Small intestine (tissue), 7 donors: ENCODE data around the gene ETFA. TPM values are rescaled to one million over a fixed set of nuclear protein-coding genes. Genes with fewer than 3 reads are reported as not detected.

ENCODE experiments used
- DNase-seq, 2 donors: peaks; one replicate each; pipeline versions ENCODE4 v3.0.0 to v3.0.0-alpha.2; 2013
- FAIRE-seq: peaks from 2 replicates; lab custom pipeline; 2012; peaks lifted over from hg19 to GRCh38; lab: Jason Lieb, UNC
- H3K27ac ChIP-seq, 3 donors: one replicate each; pipeline ENCODE4 v1.5.1; 2013; ENCODE audit warnings: low read length in 2 of 3, mild to moderate bottlenecking in 2 of 3, control low read depth in 1 of 3, inconsistent platforms in 1 of 3, low read depth in 1 of 3, moderate library complexity in 1 of 3
- H3K27me3 ChIP-seq, 3 donors: one replicate each; pipeline ENCODE4 v1.6.1; 2013; ENCODE audit warnings: low read length in 3 of 3, inconsistent platforms in 1 of 3; ENCODE audit not compliant: control insufficient read depth in 3 of 3, insufficient read depth in 3 of 3
- H3K36me3 ChIP-seq, 3 donors: one replicate each; pipeline ENCODE4 v1.6.1; 2013; ENCODE audit warnings: low read length in 3 of 3, inconsistent platforms in 1 of 3, low read depth in 1 of 3, mild to moderate bottlenecking in 1 of 3, moderate library complexity in 1 of 3; ENCODE audit not compliant: control insufficient read depth in 3 of 3, insufficient read depth in 2 of 3
- H3K4me1 ChIP-seq, 3 donors: one replicate each; pipeline ENCODE4 v1.6.1; 2013; ENCODE audit warnings: low read length in 2 of 3, inconsistent platforms in 1 of 3, low read depth in 1 of 3, mild to moderate bottlenecking in 1 of 3, moderate library complexity in 1 of 3; ENCODE audit not compliant: control insufficient read depth in 3 of 3, insufficient read depth in 2 of 3
- H3K4me3 ChIP-seq, 3 donors: one replicate each; pipeline ENCODE4 v1.5.1; 2013; ENCODE audit warnings: low read length in 3 of 3, control low read depth in 1 of 3, inconsistent platforms in 1 of 3, low read depth in 1 of 3, mild to moderate bottlenecking in 1 of 3, moderate library complexity in 1 of 3
- H3K9me3 ChIP-seq, 2 donors: one replicate each; pipeline ENCODE4 v1.6.1; 2013; ENCODE audit warnings: low read depth in 1 of 2, low read length in 1 of 2; ENCODE audit not compliant: control insufficient read depth in 2 of 2, insufficient read depth in 1 of 2
- WGBS, 3 donors: extraction: QIAGEN DNeasy Blood & Tissue Kit; methylation state at CpG; one replicate each; pipeline ENCODE4 v1.1.7; 2013; 5-methylcytosine and 5-hydroxymethylcytosine counted together
- polyA plus RNA-seq, 4 donors: library from polyadenylated mRNA; stranded (reverse) in 3 of 4; unstranded in 1 of 4; fragments of 200-250 nt in 3 of 4; fragments of 120-200 nt in 1 of 4; gene quantifications; one replicate each; pipeline versions ENCODE4 v1.2.1 to v1.2.3, GENCODE V29; 2013
- donor health status: healthy with polysubstance abuse.
- donor health status: control.
- donor health status: control.
- donor health status: Bipolar disorder and iron deficiency.
- donor health status: healthy.

ETFA gene
- polyA plus RNA-seq, 4 donors: 184 to 346 (median 213) TPM

- Histone ChIP-seq H3K27ac (no peak overlapping the region), H3K36me3 (no peaks in the 10 kb centered on the region), H3K27me3 (peaks cover 0 to 29% (median 0%) of the 10 kb centered on the region in 3 donors), H3K4me1 (peaks cover 0 to 12% (median 4%) of the 10 kb centered on the region in 3 donors), H3K9me3 (no peaks in the 10 kb centered on the region), H3K4me3 (no peak overlapping the region)
- WGBS, 3 donors: 19 to 57% (median 43%) methylated on average over 8 of the region's 8 CpGs
- DNase-seq (no peak), FAIRE-seq (no peak)
Measured at GRCh38 chr15:76193934-76194333, 117.3 kb downstream of the ETFA start.

- H3K4me1 ChIP-seq: peaks cover 0 to 12% (median 4%) of the 10 kb centered on the region in 3 donors
Measured at GRCh38 chr15:76192715-76193114, 118.6 kb downstream of the ETFA start.

GRCh38 chr15:76191539-76192244, 119.6 kb downstream of the ETFA start:
- Histone ChIP-seq H3K9me3 (no peaks in the 10 kb centered on the region), H3K27me3 (peaks cover 0 to 29% (median 0%) of the 10 kb centered on the region in 3 donors), H3K36me3 (no peaks in the 10 kb centered on the region), H3K4me1 (peaks cover 0 to 7% (median 0%) of the 10 kb centered on the region in 3 donors), H3K4me3 (no peak overlapping the region), H3K27ac (no peak overlapping the region)
- DNase-seq (peak in 1 of 2 donors; percentile 33), FAIRE-seq (no peak)
- 56 to 66% (median 62%) methylated on average over 53 to 55 of the region's 55 CpGs for WGBS, 3 donors

More at GRCh38 chr15:76192715-76193114, 118.6 kb downstream of the ETFA start:
- Histone ChIP-seq H3K27me3 (peaks cover 0 to 29% (median 0%) of the 10 kb centered on the region in 3 donors), H3K4me3 (no peak overlapping the region), H3K36me3 (no peaks in the 10 kb centered on the region), H3K27ac (no peak overlapping the region), H3K9me3 (no peaks in the 10 kb centered on the region)
- no peak for FAIRE-seq
- WGBS, 3 donors: 81 to 92% (median 89%) methylated on average over 8 of the region's 8 CpGs
- DNase-seq: no peak

- H3K27me3 ChIP-seq: peaks cover 0 to 29% (median 0%) of the 10 kb centered on the region in 3 donors
- no peak overlapping the region for H3K27ac ChIP-seq
- H3K4me3 ChIP-seq: no peak overlapping the region
- FAIRE-seq (no peak), DNase-seq (peak; percentile 74 to 83)
- H3K36me3 ChIP-seq: no peaks in the 10 kb centered on the region
- 15 to 17% (median 15%) methylated on average over 34 of the region's 34 CpGs for WGBS, 3 donors
- no peaks in the 10 kb centered on the region for H3K9me3 ChIP-seq
- peaks cover 0 to 3% (median 0%) of the 10 kb centered on the region in 3 donors for H3K4me1 ChIP-seq
Measured at GRCh38 chr15:76190751-76191538, 120.3 kb downstream of the ETFA start.

- H3K4me3 ChIP-seq: no peak overlapping the region
- no peaks in the 10 kb centered on the region for H3K36me3 ChIP-seq
- H3K27ac ChIP-seq: no peak overlapping the region
- FAIRE-seq (no peak), DNase-seq (no peak)
- H3K4me1 ChIP-seq: peaks cover 0 to 3% (median 0%) of the 10 kb centered on the region in 3 donors
- H3K27me3 ChIP-seq: peaks cover 0 to 29% (median 0%) of the 10 kb centered on the region in 3 donors
- no peaks in the 10 kb centered on the region for H3K9me3 ChIP-seq
- 25 to 53% (median 36%) methylated on average over 12 of the region's 12 CpGs for WGBS, 3 donors
Measured at GRCh38 chr15:76190070-76190564, 121.2 kb downstream of the ETFA start.

GRCh38 chr15:76189106-76189505, 122.2 kb downstream of the ETFA start:
- 60 to 64% (median 62%) methylated on average over 2 of the region's 2 CpGs for WGBS, 3 donors
- FAIRE-seq (no peak), DNase-seq (no peak)
- Histone ChIP-seq H3K36me3 (no peaks in the 10 kb centered on the region), H3K27ac (no peak overlapping the region), H3K9me3 (no peaks in the 10 kb centered on the region), H3K27me3 (peaks cover 0 to 29% (median 0%) of the 10 kb centered on the region in 3 donors), H3K4me1 (peaks cover 0 to 3% (median 0%) of the 10 kb centered on the region in 3 donors), H3K4me3 (no peak overlapping the region)

- no peak overlapping the region for H3K27ac ChIP-seq
- peaks cover 0 to 3% (median 0%) of the 10 kb centered on the region in 3 donors for H3K4me1 ChIP-seq
- no peaks in the 10 kb centered on the region for H3K36me3 ChIP-seq
- no peaks in the 10 kb centered on the region for H3K9me3 ChIP-seq
- no peak overlapping the region for H3K4me3 ChIP-seq
- 66 to 73% (median 68%) methylated on average over 4 of the region's 4 CpGs for WGBS, 3 donors
- DNase-seq (no peak), FAIRE-seq (no peak)
- H3K27me3 ChIP-seq: peaks cover 0 to 23% (median 0%) of the 10 kb centered on the region in 3 donors
Measured at GRCh38 chr15:76187163-76187562, 124.1 kb downstream of the ETFA start.

- no peak overlapping the region for H3K4me3 ChIP-seq
- H3K36me3 ChIP-seq: no peaks in the 10 kb centered on the region
- H3K27me3 ChIP-seq: peaks cover 0 to 14% (median 0%) of the 10 kb centered on the region in 3 donors
- no peak overlapping the region for H3K27ac ChIP-seq
- FAIRE-seq (no peak), DNase-seq (peak; percentile 39 to 58)
- H3K4me1 ChIP-seq: no peaks in the 10 kb centered on the region
- H3K9me3 ChIP-seq: no peaks in the 10 kb centered on the region
- 34 to 58% (median 38%) methylated on average over 3 of the region's 3 CpGs for WGBS, 3 donors
Measured at GRCh38 chr15:76185716-76186115, 125.6 kb downstream of the ETFA start.
